Activated naive CD8-positive, alpha-beta T cell treated with anti-CD3 and anti-CD28 coated beads for 36 hours (primary cell): ENCODE results near the gene TUBE1. TPM values are rescaled to one million over a fixed set of nuclear protein-coding genes. Genes with fewer than 3 reads are reported as not detected.
A peak's percentile ranks its signal among the peaks of the same experiment; 100 is the strongest.
"Not testable (repeated sequence)": the region's sequence is repeated elsewhere in the genome, so short reads cannot be mapped to it uniquely, and the experiment has no call there.

ENCODE experiments used
- DNase-seq: peaks from one replicate; pipeline ENCODE4 v3.0.0; 2021
- H3K27ac Mint-ChIP-seq: one replicate; pipeline ENCODE4 v1.8.0; 2022; ENCODE audit warnings: mild to moderate bottlenecking, moderate library complexity, mixed read lengths
- H3K27me3 Mint-ChIP-seq: one replicate; pipeline ENCODE4 v1.8.0; 2022; ENCODE audit warnings: mild to moderate bottlenecking, mixed read lengths
- H3K36me3 Mint-ChIP-seq: one replicate; pipeline ENCODE4 v1.8.0; 2021; ENCODE audit warnings: mild to moderate bottlenecking, mixed read lengths
- H3K4me1 Mint-ChIP-seq: one replicate; pipeline ENCODE4 v1.8.0; 2021; ENCODE audit warnings: mixed read lengths
- H3K4me3 Mint-ChIP-seq: one replicate; pipeline ENCODE4 v1.8.0; 2022; ENCODE audit warnings: mild to moderate bottlenecking, moderate library complexity, mixed read lengths
- H3K9me3 Mint-ChIP-seq: one replicate; pipeline ENCODE4 v1.8.0; 2022; ENCODE audit warnings: mixed read lengths
- total RNA-seq, 2 experiments: library from RNA; stranded (reverse); gene quantifications; one replicate each; pipeline ENCODE4 v1.2.3, GENCODE V29; 2021

Gene TUBE1, protein sequence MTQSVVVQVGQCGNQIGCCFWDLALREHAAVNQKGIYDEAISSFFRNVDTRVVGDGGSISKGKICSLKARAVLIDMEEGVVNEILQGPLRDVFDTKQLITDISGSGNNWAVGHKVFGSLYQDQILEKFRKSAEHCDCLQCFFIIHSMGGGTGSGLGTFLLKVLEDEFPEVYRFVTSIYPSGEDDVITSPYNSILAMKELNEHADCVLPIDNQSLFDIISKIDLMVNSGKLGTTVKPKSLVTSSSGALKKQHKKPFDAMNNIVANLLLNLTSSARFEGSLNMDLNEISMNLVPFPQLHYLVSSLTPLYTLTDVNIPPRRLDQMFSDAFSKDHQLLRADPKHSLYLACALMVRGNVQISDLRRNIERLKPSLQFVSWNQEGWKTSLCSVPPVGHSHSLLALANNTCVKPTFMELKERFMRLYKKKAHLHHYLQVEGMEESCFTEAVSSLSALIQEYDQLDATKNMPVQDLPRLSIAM
- total RNA-seq: 10 to 100 TPM; 30.3 to 31.1 TPM

DNA sequence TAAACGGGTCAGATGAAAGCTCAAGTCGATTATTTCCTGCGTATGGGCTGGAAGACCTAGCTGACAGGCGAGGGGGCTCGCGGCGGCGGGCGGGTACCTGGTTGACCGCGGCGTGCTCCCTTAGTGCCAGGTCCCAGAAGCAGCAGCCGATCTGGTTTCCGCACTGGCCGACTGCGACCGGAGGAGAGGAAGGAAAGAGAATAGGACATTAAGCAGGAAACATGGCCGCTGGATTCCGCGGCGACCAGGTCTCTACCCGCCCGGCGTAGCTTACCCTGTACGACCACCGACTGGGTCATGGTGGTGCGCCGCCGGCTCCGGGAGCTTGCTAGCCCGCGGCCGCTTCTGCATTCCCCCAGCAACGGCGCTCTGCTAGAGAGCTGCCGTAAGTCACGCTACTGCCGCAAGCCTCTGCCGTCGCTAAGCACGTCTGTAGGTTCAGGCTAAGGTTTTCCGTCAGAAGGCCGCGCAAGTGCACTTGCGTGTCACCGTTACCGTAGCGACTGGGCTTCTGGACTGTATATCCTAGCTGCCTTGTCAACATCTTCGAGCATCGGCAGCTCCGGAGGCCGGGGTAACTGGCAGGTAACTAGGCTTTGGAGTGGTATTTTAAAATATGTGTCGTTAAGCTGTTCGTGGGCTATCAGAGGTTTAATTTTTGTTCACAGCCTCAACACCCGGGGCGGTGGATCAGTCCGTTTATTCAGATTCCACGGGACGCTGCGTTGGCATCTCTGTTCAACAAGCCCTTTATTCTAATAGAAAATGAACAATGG is at the start of gene TUBE1, which contains the start of gene FAM229B:
TUBE1 (minus strand) TSS at position 347 of the 776 bp plus-strand sequence; CDS start at position 299, 48 bp downstream.
FAM229B (plus strand) TSS at position 456 of the 776 bp plus-strand sequence. CDS start 11,693 bp downstream, outside the sequence.
- H3K27ac Mint-ChIP-seq: no peak within 1 kb of the TSS
- H3K9me3 Mint-ChIP-seq: no peaks in the 10 kb centered on the region
- peaks cover 13% of the 10 kb centered on the region for H3K36me3 Mint-ChIP-seq
- H3K4me1 Mint-ChIP-seq: peaks cover 8% of the 10 kb centered on the region
- H3K27me3 Mint-ChIP-seq: peaks cover 5% of the 10 kb centered on the region
- peak; percentile 91 for DNase-seq
- H3K4me3 Mint-ChIP-seq: no peak within 1 kb of the TSS

DNA sequence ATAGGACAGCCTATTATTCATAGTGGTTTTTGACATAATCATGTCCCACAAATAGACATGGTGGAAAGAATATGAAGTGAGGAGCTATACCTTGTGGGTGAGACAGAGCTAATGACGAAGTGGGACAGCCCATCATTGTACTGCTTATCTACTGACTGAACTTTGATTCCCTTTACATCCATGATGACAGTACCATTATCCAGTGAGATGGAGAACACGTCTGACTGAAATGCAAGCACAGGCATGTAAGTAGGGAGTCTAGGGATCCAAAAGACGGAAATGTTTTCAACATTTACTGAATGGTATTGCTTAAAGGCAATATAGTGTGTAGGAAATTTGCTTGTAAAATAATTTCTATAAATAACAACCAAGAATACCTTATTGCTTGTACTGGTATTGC is 43.6 kb upstream of the TUBE1 start:
- no peaks in the 10 kb centered on the region for H3K9me3 Mint-ChIP-seq
- H3K4me1 Mint-ChIP-seq: no peaks in the 10 kb centered on the region
- H3K27ac Mint-ChIP-seq: no peak overlapping the region
- H3K27me3 Mint-ChIP-seq: peaks cover 14% of the 10 kb centered on the region
- DNase-seq: no peak
- H3K36me3 Mint-ChIP-seq: no peaks in the 10 kb centered on the region
- no peak overlapping the region for H3K4me3 Mint-ChIP-seq

DNA sequence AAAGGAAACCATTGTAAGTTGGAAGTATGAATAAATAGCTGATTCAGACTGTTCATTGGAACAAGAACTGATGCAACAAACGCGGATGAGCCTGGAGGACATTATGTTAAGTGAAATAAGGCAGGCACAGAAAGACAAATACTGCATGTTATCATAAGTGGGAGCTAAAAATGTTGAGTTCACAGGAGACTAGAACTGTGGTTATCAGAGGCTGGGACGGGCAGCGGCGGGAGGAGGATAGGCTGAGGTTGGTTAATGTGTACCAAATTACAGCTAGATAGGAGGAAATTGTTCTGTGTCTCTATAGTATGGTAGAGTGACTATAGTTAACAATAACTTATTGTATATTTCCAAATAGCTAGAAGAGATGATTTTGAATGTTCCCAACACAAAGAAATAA is 40.9 kb upstream of the TUBE1 start:
- no peak overlapping the region for H3K27ac Mint-ChIP-seq
- no peak for DNase-seq
- H3K9me3 Mint-ChIP-seq: no peaks in the 10 kb centered on the region
- H3K36me3 Mint-ChIP-seq: no peaks in the 10 kb centered on the region
- H3K4me1 Mint-ChIP-seq: no peaks in the 10 kb centered on the region
- peaks cover 12% of the 10 kb centered on the region for H3K27me3 Mint-ChIP-seq
- H3K4me3 Mint-ChIP-seq: no peak overlapping the region

DNA sequence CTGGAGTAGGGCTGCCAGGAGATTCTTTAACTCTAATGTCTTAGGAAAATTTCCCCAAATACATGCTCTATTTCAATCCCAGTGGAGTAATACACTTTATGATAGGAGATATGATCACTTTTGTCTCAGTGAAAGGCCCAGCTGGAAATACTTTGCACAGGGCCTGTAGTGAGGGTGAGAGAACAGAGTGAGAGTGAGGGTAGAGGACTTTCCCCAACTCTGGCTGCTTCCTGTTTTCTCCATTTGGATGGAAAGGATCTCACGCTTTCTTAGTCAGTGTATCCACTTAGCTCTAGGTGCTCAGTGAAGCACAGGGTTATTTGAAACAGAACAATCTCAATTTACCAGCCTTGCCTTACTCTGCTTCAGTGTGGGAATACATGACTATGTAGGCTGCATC is 36.7 kb upstream of the TUBE1 start:
- no peaks in the 10 kb centered on the region for H3K9me3 Mint-ChIP-seq
- no peaks in the 10 kb centered on the region for H3K36me3 Mint-ChIP-seq
- H3K27me3 Mint-ChIP-seq: peaks cover 4% of the 10 kb centered on the region
- H3K4me3 Mint-ChIP-seq: no peak overlapping the region
- no peaks in the 10 kb centered on the region for H3K4me1 Mint-ChIP-seq
- DNase-seq: no peak
- no peak overlapping the region for H3K27ac Mint-ChIP-seq

DNA sequence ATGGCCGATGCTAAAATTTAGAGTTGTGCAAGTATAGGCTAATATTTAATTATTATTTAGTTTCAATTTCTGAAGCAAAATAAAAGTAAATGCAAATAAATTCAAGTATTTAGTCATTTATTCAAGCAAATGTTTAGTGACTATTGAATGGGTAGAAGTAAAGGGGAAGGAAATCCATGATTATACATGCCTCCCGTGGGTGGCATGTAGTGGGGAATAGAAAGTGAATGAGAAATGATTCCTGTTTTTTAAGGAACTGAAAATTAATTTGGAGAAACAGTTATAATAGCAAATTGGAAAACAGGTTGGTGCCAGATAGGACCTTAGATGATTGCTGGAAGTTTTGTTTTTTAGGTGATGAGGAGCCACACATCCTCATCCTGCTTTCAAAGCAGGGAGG is 35.5 kb upstream of the TUBE1 start:
- no peaks in the 10 kb centered on the region for H3K9me3 Mint-ChIP-seq
- no peak overlapping the region for H3K4me3 Mint-ChIP-seq
- no peaks in the 10 kb centered on the region for H3K36me3 Mint-ChIP-seq
- peaks cover 5% of the 10 kb centered on the region for H3K4me1 Mint-ChIP-seq
- H3K27me3 Mint-ChIP-seq: peaks cover 4% of the 10 kb centered on the region
- DNase-seq: no peak
- no peak overlapping the region for H3K27ac Mint-ChIP-seq

DNA sequence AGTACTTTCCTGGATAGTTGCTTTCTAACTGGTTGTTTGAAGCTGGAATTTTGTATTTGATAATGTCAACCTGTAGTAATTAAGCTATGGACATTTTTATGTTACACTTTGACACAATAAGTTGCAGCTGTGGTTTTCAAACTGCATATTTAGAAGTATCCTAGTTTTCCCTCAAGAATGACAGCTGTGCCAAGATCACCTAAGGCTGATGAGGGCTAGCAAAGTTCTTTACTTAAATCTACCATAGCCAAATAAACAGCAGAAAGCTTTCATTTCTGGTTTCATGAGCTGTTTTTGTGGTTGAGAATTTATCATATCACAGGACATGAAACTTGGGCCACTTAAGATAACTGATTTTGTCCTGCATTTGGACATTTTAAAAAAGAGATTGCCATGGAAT is 30.8 kb upstream of the TUBE1 start:
- H3K27ac Mint-ChIP-seq: no peak overlapping the region
- no peaks in the 10 kb centered on the region for H3K36me3 Mint-ChIP-seq
- H3K27me3 Mint-ChIP-seq: peaks cover 4% of the 10 kb centered on the region
- no peak for DNase-seq
- no peak overlapping the region for H3K4me3 Mint-ChIP-seq
- no peaks in the 10 kb centered on the region for H3K9me3 Mint-ChIP-seq
- H3K4me1 Mint-ChIP-seq: peaks cover 15% of the 10 kb centered on the region

DNA sequence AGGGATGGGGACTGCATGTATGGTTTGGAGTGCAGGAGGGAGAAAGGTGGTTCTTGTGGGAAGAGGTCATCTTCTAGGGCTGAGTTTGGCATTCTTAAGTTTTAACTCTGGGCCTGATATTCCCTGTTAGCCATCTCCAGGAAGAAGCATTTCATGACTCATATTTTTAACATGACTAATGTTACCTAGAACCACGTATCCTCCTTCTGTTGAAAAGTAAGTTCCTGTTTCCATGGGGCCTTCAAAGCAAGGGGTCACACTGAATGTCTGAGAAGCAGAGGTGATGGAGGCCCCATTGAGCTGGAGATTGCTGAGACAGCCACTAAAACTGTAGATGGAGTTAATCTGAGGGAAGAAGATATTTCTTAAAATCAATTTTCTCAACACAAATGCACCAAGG is 30.3 kb upstream of the TUBE1 start:
- peak; percentile 12 for DNase-seq
- Mint-ChIP-seq H3K27ac (peak overlapping the region; percentile 57), H3K4me3 (peak overlapping the region; percentile 48), H3K27me3 (peaks cover 4% of the 10 kb centered on the region), H3K36me3 (no peaks in the 10 kb centered on the region), H3K9me3 (no peaks in the 10 kb centered on the region), H3K4me1 (peaks cover 15% of the 10 kb centered on the region)

DNA sequence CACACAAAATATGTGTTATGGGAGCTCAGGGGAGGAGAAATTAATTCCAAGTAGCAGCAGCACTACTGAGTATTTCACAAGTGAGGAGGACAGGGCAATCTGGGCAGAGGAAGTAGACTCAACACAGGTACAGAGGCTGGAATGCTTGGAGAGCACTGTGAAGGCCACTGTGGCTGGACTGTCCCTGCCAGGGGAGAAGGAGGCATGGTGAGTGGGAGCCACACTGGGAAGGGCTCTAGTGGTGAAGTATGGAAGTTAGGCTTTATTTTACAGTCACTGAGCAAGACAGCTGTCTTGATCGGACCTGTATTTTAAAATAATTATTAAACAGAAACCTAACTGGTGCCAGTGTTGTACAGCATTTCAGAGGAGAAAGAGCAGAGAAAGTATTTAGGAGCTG is 28.9 kb upstream of the TUBE1 start:
- no peak for DNase-seq
- peaks cover 4% of the 10 kb centered on the region for H3K27me3 Mint-ChIP-seq
- peaks cover 15% of the 10 kb centered on the region for H3K4me1 Mint-ChIP-seq
- no peak overlapping the region for H3K27ac Mint-ChIP-seq
- H3K9me3 Mint-ChIP-seq: no peaks in the 10 kb centered on the region
- H3K4me3 Mint-ChIP-seq: no peak overlapping the region
- no peaks in the 10 kb centered on the region for H3K36me3 Mint-ChIP-seq

DNA sequence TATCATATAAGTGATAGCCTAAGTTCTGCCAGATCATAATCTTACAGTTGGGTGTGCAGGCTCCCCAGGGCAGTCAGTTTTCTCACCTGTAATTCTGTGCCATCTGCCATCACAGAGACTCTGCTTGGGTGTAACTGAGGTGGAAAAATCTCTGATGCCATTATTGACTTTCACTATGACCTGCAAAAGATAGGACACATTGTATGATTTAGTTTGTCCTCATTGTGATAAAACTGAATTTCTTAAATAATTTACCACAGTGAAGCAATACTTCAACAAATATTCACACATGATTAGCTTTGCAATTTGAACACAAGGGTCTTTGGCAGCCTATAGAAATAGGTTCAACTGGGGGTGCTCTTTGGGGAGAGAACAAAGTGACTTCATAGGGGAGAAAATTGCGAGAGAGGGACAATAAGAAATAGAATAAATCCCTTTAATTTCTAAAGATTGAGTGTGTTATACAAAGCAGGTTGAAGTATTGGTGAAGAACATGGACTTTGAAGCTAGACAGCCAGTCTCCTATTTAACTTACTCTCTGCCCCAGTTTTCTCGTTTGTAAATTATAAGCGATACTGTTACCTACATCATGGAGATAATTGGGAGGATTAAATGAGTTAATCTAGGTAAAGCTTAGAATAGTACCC is 27.4 kb upstream of the TUBE1 start:
- H3K9me3 Mint-ChIP-seq: no peaks in the 10 kb centered on the region
- no peak overlapping the region for H3K27ac Mint-ChIP-seq
- no peak overlapping the region for H3K4me3 Mint-ChIP-seq
- peaks cover 4% of the 10 kb centered on the region for H3K27me3 Mint-ChIP-seq
- peaks cover 15% of the 10 kb centered on the region for H3K4me1 Mint-ChIP-seq
- H3K36me3 Mint-ChIP-seq: no peaks in the 10 kb centered on the region
- no peak for DNase-seq

DNA sequence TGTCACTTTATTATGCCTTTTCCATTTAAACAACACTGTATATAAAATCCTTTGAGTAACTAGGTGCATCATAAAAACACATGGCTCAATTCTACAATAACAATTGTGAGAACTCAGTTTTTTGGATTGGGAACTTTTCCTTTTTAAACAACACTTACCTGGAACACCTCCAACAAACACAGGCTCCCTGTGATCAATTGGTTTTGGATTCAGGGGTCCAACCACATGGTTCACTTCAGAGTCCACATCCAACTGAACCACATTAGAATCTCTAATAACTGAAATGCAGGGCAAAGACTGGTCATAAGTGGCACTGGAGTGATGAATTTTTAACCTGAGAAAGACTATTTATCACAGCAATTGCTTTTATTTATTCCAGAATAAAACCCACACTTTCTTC is 26.6 kb upstream of the TUBE1 start:
- Mint-ChIP-seq H3K27me3 (peaks cover 4% of the 10 kb centered on the region), H3K4me3 (no peak overlapping the region), H3K27ac (no peak overlapping the region), H3K9me3 (no peaks in the 10 kb centered on the region), H3K4me1 (peaks cover 15% of the 10 kb centered on the region), H3K36me3 (no peaks in the 10 kb centered on the region)
- no peak for DNase-seq

DNA sequence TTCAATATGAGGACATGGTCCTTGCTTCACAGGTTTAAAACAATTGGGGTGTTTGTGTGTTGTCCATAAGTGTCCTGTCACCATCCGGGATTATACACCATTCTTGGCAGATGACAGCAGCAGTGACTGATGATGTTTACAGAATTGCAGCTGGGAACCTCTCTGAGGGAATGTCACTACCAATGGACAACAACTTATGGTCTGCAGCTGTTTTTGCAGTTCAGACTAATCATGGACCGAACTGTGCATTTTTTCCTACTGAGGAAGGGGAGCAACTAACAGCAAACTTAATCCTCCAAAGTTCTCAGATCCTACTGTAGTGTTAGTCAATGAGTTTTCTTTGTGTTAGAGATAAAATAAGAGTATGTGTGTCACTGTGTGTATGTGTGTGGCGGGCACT is 26.1 kb upstream of the TUBE1 start:
- no peaks in the 10 kb centered on the region for H3K9me3 Mint-ChIP-seq
- peaks cover 15% of the 10 kb centered on the region for H3K4me1 Mint-ChIP-seq
- no peaks in the 10 kb centered on the region for H3K36me3 Mint-ChIP-seq
- no peak overlapping the region for H3K27ac Mint-ChIP-seq
- no peak overlapping the region for H3K4me3 Mint-ChIP-seq
- H3K27me3 Mint-ChIP-seq: peaks cover 4% of the 10 kb centered on the region
- DNase-seq: no peak

DNA sequence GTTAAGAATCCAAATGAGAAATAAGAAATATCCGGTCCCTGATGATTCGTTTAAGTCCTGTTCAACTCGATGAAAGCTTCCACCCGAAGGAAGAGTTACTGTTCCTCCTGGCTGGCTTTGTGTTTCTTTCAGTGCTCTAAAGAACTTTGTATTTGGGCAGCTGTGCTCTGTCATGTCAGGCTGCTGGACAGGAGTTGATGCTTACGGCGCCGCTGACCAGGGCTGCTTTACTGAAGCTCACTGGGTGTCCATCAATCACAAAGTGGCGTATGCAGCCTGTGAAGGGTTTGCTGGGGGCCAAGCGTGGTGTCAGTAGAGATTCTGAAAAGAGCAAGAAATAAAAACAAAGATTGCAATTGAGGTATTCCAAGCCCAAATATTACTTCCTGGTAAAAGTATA is 22.0 kb upstream of the TUBE1 start:
- Mint-ChIP-seq H3K27ac (no peak overlapping the region), H3K4me1 (no peaks in the 10 kb centered on the region), H3K9me3 (peaks cover 5% of the 10 kb centered on the region), H3K27me3 (no peaks in the 10 kb centered on the region), H3K36me3 (no peaks in the 10 kb centered on the region), H3K4me3 (no peak overlapping the region)
- DNase-seq: no peak

DNA sequence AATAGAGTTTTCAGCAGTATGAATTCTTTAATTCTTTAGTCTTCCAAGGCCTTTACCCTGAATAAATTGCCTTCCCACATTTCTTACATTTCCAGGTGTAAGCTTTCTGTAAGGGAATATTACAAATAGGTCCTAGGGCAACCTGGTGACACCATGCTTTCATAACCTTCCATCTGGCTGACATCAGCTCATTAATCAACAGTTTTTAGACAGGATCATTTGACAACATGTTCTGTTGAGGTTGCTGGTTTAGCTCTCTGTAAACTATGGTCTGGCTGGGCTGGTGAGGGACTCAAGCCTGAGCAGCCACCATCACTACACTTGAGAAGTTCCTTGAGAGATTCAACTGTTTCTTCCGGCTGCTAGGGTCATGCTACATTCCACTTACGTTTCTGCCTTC is 19.3 kb upstream of the TUBE1 start:
- no peaks in the 10 kb centered on the region for H3K27me3 Mint-ChIP-seq
- H3K36me3 Mint-ChIP-seq: peaks cover 5% of the 10 kb centered on the region
- H3K4me1 Mint-ChIP-seq: no peaks in the 10 kb centered on the region
- DNase-seq: no peak
- no peak overlapping the region for H3K27ac Mint-ChIP-seq
- no peak overlapping the region for H3K4me3 Mint-ChIP-seq
- H3K9me3 Mint-ChIP-seq: peaks cover 5% of the 10 kb centered on the region

DNA sequence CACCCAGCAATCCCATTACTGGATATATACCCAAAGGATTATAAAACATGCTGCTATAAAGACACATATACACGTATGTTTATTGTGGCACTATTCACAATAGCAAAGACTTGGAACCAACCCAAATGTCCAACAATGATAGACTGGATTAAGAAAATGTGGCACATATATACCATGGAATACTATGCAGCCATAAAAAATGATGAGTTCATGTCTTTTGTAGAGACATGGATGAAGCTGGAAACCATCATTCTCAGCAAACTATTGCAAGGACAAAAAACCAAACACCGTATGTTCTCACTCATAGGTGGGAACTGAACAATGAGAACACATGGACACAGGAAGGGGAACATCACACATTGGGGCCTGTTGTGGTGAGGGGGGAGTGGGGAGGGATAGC is 18.7 kb upstream of the TUBE1 start:
- not testable (repeated sequence) for H3K27ac Mint-ChIP-seq, H3K4me3 Mint-ChIP-seq, H3K27me3 Mint-ChIP-seq, H3K9me3 Mint-ChIP-seq, DNase-seq, H3K4me1 Mint-ChIP-seq, H3K36me3 Mint-ChIP-seq

DNA sequence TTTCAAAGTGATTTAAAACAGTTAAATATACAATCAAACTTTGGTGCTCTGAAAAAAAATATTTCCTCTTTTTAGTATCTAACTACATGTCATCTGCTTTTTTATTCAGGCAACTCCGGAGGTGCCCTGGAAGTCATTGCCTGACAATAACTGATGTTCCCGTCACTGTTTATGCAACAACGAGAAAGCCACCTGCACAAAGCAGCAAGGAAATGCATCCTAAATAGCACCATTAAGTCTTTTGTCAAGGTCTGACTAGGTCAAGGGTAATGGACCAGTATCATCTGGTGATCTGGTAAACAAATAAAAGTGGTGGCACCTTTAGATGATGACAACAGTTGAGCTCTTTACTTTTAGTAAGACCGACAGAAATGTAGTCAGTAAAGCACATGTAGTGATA is 13.3 kb upstream of the TUBE1 start:
- Mint-ChIP-seq H3K36me3 (peaks cover 11% of the 10 kb centered on the region), H3K27me3 (no peaks in the 10 kb centered on the region), H3K9me3 (peaks cover 5% of the 10 kb centered on the region), H3K4me3 (no peak overlapping the region), H3K4me1 (peaks cover 3% of the 10 kb centered on the region), H3K27ac (no peak overlapping the region)
- DNase-seq: no peak
